T-helper 9 cell (primary cell): ENCODE measurements around the gene WHAMM.
"Not testable (repeated sequence)": the region's sequence is repeated elsewhere in the genome, so short reads cannot be mapped to it uniquely, and the experiment has no call there.

Experiments used
- DNase-seq: peaks from one replicate; pipeline ENCODE4 v3.0.0-alpha.2; 2020
- total RNA-seq, 2 donors: gene quantifications; one replicate each; lab custom pipeline; 2026; lab: John Stamatoyannopoulos, UW

WHAMM gene
- 81.4 to 263 reads per million in 2 donors for total RNA-seq

DNA sequence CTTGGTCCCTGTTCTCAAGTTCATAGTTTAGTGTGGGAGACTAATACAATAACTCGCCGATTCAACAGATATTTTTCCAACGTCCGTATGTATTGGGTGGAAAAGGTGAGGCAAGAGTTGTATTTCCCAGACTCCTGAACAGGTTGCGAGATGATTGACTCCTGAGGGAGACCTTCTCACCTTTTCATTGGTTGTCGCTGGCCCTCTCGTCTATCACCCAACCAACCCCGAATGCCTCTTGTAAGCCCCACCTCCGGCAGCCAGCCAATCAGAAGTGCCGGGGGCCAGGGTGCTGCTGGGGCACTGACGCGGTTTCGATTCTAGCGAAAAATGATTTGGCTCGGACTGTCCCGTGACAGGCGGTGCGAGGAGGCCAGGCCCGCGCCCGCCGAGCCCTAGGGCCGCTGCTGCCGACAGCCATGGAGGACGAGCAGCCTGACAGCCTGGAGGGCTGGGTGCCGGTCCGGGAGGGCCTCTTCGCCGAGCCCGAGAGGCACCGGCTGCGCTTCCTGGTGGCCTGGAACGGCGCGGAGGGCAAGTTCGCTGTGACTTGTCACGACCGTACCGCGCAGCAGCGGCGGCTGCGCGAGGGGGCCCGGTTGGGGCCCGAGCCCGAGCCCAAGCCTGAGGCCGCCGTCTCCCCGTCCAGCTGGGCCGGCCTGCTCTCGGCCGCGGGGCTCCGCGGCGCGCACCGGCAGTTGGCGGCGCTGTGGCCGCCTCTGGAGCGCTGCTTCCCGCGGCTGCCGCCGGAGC lies at the start of gene WHAMM:
WHAMM (plus strand) TSS at position 321 of the 753 bp plus-strand sequence; CDS start at position 420, 99 bp downstream.
- DNase-seq: peak; percentile 92

- no peak for DNase-seq
These were observed 45.9 kb upstream of the WHAMM start for GRCh38 chr15:82763361-82764116.

GRCh38 chr15:82764117-82764490 lies 45.3 kb upstream of the WHAMM start:
- DNase-seq: no peak

GRCh38 chr15:82764740-82765139 lies 44.7 kb upstream of the WHAMM start:
- no peak for DNase-seq

DNA sequence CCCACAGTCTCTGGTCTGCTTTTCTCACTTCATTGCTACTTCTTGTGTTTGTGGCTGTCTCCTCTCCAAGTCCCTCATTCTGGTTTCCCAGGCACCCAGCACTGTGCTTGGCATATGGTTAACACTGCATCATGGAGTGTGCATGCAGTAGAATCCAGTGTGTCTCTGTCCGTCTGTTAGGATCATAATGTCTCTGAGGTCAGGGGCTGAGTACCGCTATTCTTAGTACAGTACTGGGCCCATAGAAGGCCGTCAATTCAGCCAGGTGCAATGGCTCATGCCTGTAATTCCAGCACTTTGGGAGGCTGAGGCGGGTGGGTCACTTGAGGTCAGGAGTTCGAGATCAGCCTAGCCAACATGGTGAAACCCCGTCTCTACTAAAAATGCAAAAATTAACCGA lies 43.2 kb upstream of the WHAMM start:
- not testable (repeated sequence) for DNase-seq

DNA sequence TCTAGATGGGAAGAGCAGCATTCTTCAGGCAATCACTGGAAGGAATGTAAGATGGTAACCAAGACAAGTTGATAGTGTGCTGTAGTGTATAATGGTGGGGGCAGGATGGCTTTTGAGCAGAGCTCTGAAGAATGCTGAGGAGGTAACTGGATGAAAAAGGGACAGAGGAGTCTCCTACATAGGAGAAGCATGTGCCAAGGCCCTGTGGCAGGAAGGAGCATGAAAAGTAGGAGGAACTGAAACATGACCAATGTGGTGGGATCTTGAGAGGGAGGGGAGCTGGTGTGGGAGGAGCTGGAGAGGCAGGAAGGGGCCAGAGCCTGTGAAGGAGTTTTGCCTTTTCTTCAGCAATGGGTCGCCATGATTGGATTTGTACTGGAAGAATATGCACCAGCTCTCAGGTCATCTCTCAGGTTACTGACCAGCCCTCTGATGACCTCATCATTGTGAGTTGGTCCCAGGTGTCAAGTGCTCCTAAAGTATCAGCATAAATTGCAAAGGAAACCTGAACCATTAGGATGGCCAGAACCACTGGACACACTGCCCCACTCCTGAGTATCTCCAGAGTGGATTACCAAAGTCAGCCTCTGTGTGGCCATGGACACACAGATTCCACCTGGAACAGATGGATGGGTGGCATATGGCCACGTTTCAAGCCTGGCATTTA lies 42.1 kb upstream of the WHAMM start:
- no peak for DNase-seq

- no peak for DNase-seq
These were observed 40.9 kb upstream of the WHAMM start for GRCh38 chr15:82768414-82769054.

DNA sequence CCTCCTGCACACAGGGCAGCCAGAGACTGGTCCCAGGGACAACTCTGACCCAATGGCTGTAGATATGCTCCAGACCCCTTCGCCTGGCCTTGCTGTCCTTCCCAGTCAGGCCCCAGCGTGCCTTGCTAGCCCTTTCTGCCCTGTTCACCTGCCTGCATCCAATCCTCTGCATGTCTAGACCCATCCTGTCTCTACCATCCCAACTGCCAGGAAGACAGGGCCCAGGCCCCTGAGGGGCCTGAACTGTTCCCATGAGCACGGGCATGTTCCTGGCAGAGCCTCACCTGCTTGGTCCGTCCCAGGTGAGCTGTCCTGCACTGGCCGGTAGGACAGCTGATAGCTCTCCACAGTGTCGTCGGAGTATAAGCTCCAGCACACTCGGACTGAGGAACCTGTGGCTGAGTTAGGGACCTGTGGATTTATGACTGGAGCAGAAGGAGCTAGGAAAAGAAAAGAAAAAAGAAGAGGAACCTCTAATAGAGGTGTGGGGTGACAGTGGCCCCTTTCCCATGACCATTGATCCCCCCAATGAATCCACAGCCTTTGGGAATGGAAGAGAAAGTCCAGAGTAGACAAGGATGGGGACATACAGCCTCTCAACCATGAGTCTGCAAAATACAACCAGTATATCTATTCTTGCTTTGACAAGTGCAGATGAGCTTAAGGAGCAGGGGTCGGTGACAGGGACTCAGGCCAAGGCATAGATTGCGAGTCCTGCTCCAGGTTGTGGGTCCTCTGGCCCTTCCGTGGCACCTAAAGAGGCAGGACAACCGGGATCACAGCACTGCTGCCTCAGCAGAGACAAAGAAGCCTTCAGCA lies 37.4 kb upstream of the WHAMM start:
- no peak for DNase-seq

- no peak for DNase-seq
These were observed 34.9 kb upstream of the WHAMM start for GRCh38 chr15:82774496-82774895.

- DNase-seq: no peak
These were observed 30.7 kb upstream of the WHAMM start for GRCh38 chr15:82778755-82779154.

DNA sequence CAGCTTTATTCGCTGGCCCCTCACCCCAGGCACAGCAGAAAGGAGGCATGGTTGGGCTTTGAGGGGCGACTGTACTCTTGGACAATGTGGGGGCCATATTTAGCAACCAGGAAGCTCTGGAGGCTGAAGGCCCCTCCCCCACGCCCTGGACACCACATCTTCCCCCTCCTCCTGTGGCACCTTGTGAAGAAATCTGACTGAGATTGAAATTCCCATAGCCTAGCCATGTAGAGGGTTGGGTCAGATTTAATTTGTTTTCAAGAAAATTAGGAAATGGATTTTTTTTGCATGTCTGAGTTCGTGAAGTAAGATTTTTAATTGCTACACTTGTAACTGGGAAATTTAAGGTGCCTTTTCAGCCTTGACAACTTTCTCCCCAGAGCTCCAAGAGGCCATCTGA lies 28.1 kb upstream of the WHAMM start:
- DNase-seq: no peak

DNA sequence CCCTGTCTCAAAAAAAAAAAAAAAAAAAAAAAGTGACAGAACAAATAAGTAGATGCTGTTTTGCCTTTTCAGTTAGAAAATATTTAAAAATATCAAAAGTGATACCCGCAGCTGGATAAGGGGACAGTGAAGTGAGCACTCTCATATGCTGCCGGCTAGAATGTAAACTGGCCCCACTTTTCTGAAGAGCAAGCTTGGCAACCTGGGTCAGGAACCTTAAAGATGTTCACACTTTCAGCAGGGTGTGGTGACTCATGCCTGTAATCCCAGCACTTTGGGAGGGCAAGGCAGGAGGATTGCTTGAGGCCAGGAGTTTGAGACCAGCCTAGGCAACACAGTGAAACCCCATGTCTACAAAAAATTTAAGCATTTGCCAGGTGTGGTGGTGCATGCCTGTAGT lies 20.9 kb upstream of the WHAMM start:
- DNase-seq: no peak

DNA sequence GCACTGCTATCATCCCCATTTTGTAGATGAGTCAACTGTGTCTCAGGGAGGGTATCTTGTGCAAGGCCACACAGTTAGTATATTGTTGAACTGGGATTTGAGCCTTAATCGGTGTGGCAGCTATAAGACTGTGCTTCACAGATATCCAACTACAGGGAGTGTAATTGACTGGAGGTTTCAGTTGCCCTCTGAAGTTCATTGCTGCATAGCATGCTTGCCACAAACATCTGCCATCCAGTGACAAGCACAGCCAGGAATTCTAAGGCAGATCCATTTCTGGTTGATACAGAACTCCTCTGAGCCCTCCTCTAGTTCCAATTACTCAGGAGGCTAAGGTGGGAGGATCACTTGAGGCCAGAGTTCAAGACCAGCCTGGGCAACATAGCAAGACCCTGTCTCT lies 19.9 kb upstream of the WHAMM start:
- DNase-seq: no peak

GRCh38 chr15:82790321-82790720 lies 19.1 kb upstream of the WHAMM start:
- no peak for DNase-seq

DNA sequence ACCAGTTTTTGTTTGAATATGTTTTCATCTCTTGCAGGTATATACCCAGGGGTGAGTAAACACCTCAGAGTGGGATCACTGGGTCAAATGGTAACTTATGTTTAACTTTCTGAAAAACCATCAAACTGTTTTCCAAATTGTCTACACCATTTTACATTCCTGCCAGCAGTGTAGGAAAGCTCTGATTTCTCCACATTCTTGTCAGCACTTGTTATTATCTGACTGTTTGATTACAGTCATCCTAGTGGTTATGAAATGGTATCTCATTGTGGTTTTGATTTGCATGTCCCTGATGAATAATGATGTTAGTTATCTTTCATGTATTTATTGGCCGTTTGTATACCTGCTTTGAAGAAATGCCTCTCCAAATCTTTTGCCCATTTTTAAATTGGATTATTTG lies 17.4 kb upstream of the WHAMM start:
- no peak for DNase-seq

- DNase-seq: no peak
These were observed 15.7 kb upstream of the WHAMM start for GRCh38 chr15:82793737-82794136.

GRCh38 chr15:82798104-82798503 lies 11.3 kb upstream of the WHAMM start:
- DNase-seq: no peak

DNA sequence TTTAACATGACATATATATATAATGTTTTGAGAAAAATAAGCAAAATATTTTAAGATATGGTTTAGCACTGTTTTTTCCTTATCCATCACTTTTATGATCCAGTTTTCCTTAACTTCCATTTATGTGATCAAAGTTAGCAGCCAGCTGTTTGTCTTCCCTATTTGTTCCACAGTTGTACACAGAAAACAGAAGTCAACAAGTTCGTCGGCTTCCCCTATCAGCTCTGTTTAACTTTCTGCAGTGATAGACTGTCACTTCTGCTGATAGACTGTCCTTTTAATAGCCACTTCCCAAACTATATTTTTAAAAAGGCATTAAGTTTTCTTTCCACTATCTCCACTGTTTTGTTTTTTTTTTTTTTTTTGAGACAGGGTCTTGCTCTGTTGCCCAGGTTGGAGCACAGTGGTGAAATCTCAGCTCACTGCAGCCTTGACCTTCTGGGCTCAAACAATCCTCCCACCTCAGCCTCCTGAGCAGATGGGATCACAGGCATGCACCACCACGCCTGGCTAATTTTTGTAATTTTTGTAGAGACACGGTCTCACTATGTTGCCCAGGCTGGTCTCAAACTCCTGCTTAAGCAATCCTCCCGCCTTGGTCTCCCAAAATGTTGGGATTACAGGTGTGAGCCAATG lies 10.8 kb upstream of the WHAMM start:
- no peak for DNase-seq

DNA sequence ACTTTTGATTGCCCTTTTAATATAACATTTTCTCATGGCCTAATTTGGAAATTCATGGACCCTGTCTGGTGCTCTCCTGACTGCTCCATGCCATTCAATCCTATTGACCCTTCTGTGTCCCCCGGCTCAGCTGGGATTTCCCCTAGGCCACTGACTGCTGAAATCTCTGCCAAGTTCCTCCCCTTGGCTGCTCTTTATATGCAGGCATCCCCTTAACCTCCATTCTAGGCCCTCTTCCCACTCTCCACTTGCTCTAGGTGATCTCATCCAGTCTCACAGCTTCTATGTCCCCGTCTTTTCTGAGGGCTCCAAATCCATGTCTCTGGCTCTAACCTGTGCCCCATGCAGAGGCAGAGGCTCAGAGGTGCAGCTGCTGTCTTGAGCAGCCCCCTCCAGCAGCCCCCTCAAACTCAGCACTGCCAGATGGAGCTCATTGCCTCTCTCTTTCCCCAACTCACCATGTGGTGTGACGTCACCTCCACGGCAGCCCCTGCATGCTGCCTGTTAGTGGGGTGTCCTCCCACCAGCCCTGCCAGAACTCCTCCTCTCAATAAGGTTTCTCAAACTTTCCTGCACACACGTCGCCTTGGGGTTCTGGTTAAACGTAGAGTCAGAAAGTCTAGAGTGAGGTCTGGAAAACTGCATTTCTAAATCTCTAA lies 10.1 kb upstream of the WHAMM start:
- no peak for DNase-seq

GRCh38 chr15:82802497-82802896 lies 6.9 kb upstream of the WHAMM start:
- DNase-seq: no peak
